ENCODE results near the gene TRIM40.

Gene TRIM40

GRCh38 chr6:30194797-30195690 lies 59.1 kb downstream of the TRIM40 start:
- no peak for DNase-seq (ENCODE audit: low read depth in 1 of 2, low spot score in 1 of 2)

GRCh38 chr6:30195951-30196350 lies 60.0 kb downstream of the TRIM40 start:
- DNase-seq (ENCODE audit: low read depth in 1 of 2, low spot score in 1 of 2): no peak

GRCh38 chr6:30196376-30196775 lies 60.4 kb downstream of the TRIM40 start:
- no peak for DNase-seq (ENCODE audit: low read depth in 1 of 2, low spot score in 1 of 2)
